Keratinocyte (primary cell): ENCODE measurements around the gene UGT1A8. TPM values are rescaled to one million over a fixed set of nuclear protein-coding genes. Genes with fewer than 3 reads are reported as not detected.

Experiments
- DNase-seq: peaks from one replicate; pipeline ENCODE4 v3.0.0-alpha.2; 2011; ENCODE audit warnings: low read depth, missing footprints, low spot score
- FAIRE-seq: peaks from 2 replicates; lab custom pipeline; 2011; peaks lifted over from hg19 to GRCh38; lab: Jason Lieb, UNC
- H2AFZ ChIP-seq: 2 replicates; pipeline ENCODE4 v1.6.0; 2012; ENCODE audit warnings: low read length, control low read depth, inconsistent platforms; ENCODE audit not compliant: control insufficient read depth
- H3K27ac ChIP-seq: 2 replicates; pipeline ENCODE4 v1.5.1; 2011; ENCODE audit warnings: low read length; ENCODE audit not compliant: control insufficient read depth, insufficient read depth
- H3K27me3 ChIP-seq: 3 replicates; pipeline ENCODE4 v1.6.0; 2011; ENCODE audit warnings: low read length; ENCODE audit not compliant: control insufficient read depth, insufficient read depth; ENCODE audit errors: extremely low read depth
- H3K36me3 ChIP-seq, 2 experiments: 2 replicates in 1 of 2; 3 replicates in 1 of 2; pipeline ENCODE4 v1.5.1; 2011; ENCODE audit warnings: low read length in 2 of 2, mild to moderate bottlenecking in 1 of 2; ENCODE audit not compliant: control insufficient read depth in 2 of 2, insufficient read depth in 2 of 2; ENCODE audit errors: extremely low read depth in 1 of 2
- H3K4me1 ChIP-seq: 3 replicates; pipeline ENCODE4 v1.5.1; 2011; ENCODE audit warnings: low read length; ENCODE audit not compliant: control insufficient read depth, insufficient read depth; ENCODE audit errors: extremely low read depth
- H3K4me2 ChIP-seq: 3 replicates; pipeline ENCODE4 v1.6.0; 2011; ENCODE audit warnings: low read depth, low read length; ENCODE audit not compliant: control insufficient read depth, insufficient read depth; ENCODE audit errors: extremely low read depth
- H3K4me3 ChIP-seq, 3 experiments: fragments of 200-600 bp in 1 of 3; sonication (generic) in 1 of 3; 2 replicates in 2 of 3; 3 replicates in 1 of 3; pipeline ENCODE4 v1.5.1; 2011 to 2016; ENCODE audit warnings: low read length in 3 of 3, mild to moderate bottlenecking in 3 of 3, control low read depth in 2 of 3, inconsistent platforms in 1 of 3, low read depth in 1 of 3, mixed read lengths in 1 of 3, mixed run types in 1 of 3, moderate library complexity in 1 of 3; ENCODE audit not compliant: control insufficient read depth in 2 of 3, insufficient read depth in 2 of 3; ENCODE audit errors: extremely low read depth in 1 of 3
- H3K79me2 ChIP-seq: 2 replicates; pipeline ENCODE4 v1.6.0; 2012; ENCODE audit warnings: low read length; ENCODE audit not compliant: control insufficient read depth, insufficient read depth
- H3K9ac ChIP-seq: 3 replicates; pipeline ENCODE4 v1.6.0; 2011; ENCODE audit warnings: low read length; ENCODE audit not compliant: control insufficient read depth, insufficient read depth; ENCODE audit errors: extremely low read depth
- H3K9me1 ChIP-seq: 3 replicates; pipeline ENCODE4 v1.6.0; 2011; ENCODE audit warnings: low read length; ENCODE audit not compliant: control insufficient read depth, insufficient read depth; ENCODE audit errors: extremely low read depth
- H3K9me3 ChIP-seq: 2 replicates; pipeline ENCODE4 v1.5.1; 2012; ENCODE audit warnings: low read depth, low read length; ENCODE audit not compliant: control insufficient read depth
- H4K20me1 ChIP-seq: 3 replicates; pipeline ENCODE4 v1.6.0; 2011; ENCODE audit warnings: low read length; ENCODE audit not compliant: control insufficient read depth, insufficient read depth; ENCODE audit errors: extremely low read depth
- CTCF ChIP-seq, 3 experiments: IDR thresholded peaks in 1 of 3; conservative IDR thresholded peaks in 1 of 3; optimal IDR thresholded peaks in 1 of 3; 2 replicates in 2 of 3; 3 replicates in 1 of 3; pipeline versions ENCODE3 to v1.5.1; 2011; ENCODE audit warnings: low read length in 3 of 3, mild to moderate bottlenecking in 3 of 3, moderate library complexity in 2 of 3, control low read depth in 1 of 3, inconsistent platforms in 1 of 3; ENCODE audit not compliant: insufficient read depth in 2 of 3; ENCODE audit errors: extremely low read depth in 1 of 3
- EZH2 ChIP-seq: IDR thresholded peaks from one replicate; pipeline ENCODE4 v1.6.1; 2012; ENCODE audit warnings: inconsistent platforms, mild to moderate bottlenecking, low read length, moderate library complexity
- dilution Hi-C: fragments of 300-500 bp; cut with MboI; formaldehyde crosslinking; loops from one replicate; pipeline ENCODE4 v1.7.0; 2020; ENCODE audit warnings: low sequenced_read_pairs; ENCODE audit not compliant: extremely low pct_ligation_motif_present
- polyA plus RNA-seq, 5 experiments: library from polyadenylated mRNA; depleted of rRNA in 3 of 5; stranded (reverse) in 3 of 5; stranded (forward) in 1 of 5; unstranded in 1 of 5; fragments of >200 nt; gene quantifications; 1 replicate in 1 of 5; 2 replicates in 3 of 5; 3 replicates in 1 of 5; pipeline versions ENCODE4 v1.2.1 to v1.2.3, GENCODE V29; 2011 to 2012; ENCODE audit warnings: missing spikeins in 2 of 5, low read depth in 1 of 5, low replicate concordance in 1 of 5

UGT1A8 gene
- polyA plus RNA-seq, 1 donor (not counting 4 experiments of a cell fraction or from before 2014, with no cell fraction given) = 0.64 TPM

DNA sequence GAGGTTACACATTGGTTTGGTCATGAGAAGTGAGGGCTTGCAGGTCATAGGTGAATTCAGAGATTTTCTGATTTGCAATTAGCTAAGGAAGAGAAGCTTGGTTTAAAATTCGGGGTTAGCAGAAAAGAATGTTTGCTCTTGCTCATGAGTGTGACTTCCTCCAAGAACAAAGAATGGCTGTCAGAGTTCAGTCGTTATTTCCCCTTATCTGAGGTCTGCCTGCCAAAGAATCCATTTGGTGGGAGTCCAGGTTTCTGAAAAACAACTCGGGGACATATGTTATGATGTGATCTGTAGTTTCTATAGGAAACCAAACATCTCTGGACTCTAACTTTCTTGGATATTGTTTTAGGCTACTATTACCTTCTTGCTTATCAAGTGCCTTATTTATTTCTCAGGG is 72.1 kb downstream of the UGT1A8 start:
- DNase-seq (no peak), FAIRE-seq (no peak)
- Histone ChIP-seq H4K20me1 (no peaks in the 10 kb centered on the region), H3K27me3 (no peaks in the 10 kb centered on the region), H3K27ac (no peak overlapping the region), H3K4me1 (peaks cover 45% of the 10 kb centered on the region), H3K4me2 (no peak overlapping the region), H3K79me2 (peaks cover 29% of the 10 kb centered on the region), H3K4me3 (no peak overlapping the region), H3K9ac (no peak overlapping the region), H3K36me3 (peaks cover 0 to 5% of the 10 kb centered on the region in 2 experiments), H3K9me3 (no peaks in the 10 kb centered on the region), H3K9me1 (no peaks in the 10 kb centered on the region), H2AFZ (no peak overlapping the region)
- TF ChIP-seq CTCF (optimal IDR thresholded peaks at IDR 0.05 in 1 of 3, IDR thresholded peaks at IDR 0.05 in 1 of 3, conservative IDR thresholded peaks at IDR 0.05 in 1 of 3; ENCODE audit: extremely low read depth in 1 of 3, insufficient read depth in 2 of 3, low read length in 3 of 3) (no peak), EZH2 (no peak)
- dilution Hi-C loops = no loop called here

DNA sequence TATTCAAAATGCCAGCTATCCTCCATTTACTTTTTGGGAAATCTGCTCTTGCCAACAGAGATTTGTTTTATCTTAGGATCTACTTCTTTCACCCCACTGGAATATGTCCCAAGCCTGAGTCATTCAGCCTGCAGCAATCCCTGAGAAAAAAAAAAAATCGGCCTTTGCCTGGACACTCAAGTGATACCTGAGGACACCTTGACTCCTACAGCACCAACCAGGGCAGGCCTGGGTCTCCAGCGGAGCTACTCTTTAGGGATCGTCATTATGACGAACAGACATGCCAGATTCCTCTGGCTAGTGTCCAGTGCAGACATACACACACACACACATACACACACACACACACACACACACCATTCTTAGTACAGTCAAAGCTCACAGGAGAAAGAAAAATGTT is 73.0 kb downstream of the UGT1A8 start:
- Histone ChIP-seq H3K4me1 (peaks cover 50% of the 10 kb centered on the region), H4K20me1 (no peaks in the 10 kb centered on the region), H3K9me1 (no peaks in the 10 kb centered on the region), H3K9me3 (no peaks in the 10 kb centered on the region), H2AFZ (no peak overlapping the region), H3K4me2 (peak overlapping the region; percentile 97), H3K36me3 (peaks cover 0 to 5% of the 10 kb centered on the region in 2 experiments), H3K79me2 (peaks cover 36% of the 10 kb centered on the region), H3K9ac (peak overlapping the region; percentile 53), H3K27me3 (no peaks in the 10 kb centered on the region), H3K4me3 (peak overlapping the region in 1 of 3 experiments; percentile 30), H3K27ac (peak overlapping the region; percentile 95)
- dilution Hi-C loops = no loop called here
- peak; percentile 93 for FAIRE-seq
- DNase-seq = peak; percentile 68
- no peak for TF ChIP-seq CTCF (optimal IDR thresholded peaks at IDR 0.05 in 1 of 3, IDR thresholded peaks at IDR 0.05 in 1 of 3, conservative IDR thresholded peaks at IDR 0.05 in 1 of 3; ENCODE audit: extremely low read depth in 1 of 3, insufficient read depth in 2 of 3, low read length in 3 of 3)
- no peak for TF ChIP-seq EZH2
